H1 (cell line): ENCODE results near the gene FAM240A. TPM values are rescaled to one million over a fixed set of nuclear protein-coding genes. Genes with fewer than 3 reads are reported as not detected.

Experiments
- CTCF ChIA-PET: fragments of 300-600 bp; sonication (Branson Sonifier 250); formaldehyde crosslinking; loops from one replicate; lab custom pipeline; 2021; ENCODE audit not compliant: partially characterized antibody; lab: Charles Lee
- POLR2A ChIA-PET: fragments of 300-600 bp; sonication (Branson Sonifier 250); formaldehyde crosslinking; loops from one replicate; lab custom pipeline; 2021; ENCODE audit warnings: inconsistent platforms; ENCODE audit not compliant: partially characterized antibody; lab: Charles Lee
- DNase-seq, 2 experiments: peaks; one replicate each; pipeline versions ENCODE4 v3.0.0 to v3.0.0-alpha.2; 2010 to 2022; ENCODE audit warnings: low spot score in 2 of 2, low read depth in 1 of 2, mixed read lengths in 1 of 2
- FAIRE-seq: peaks from 2 replicates; lab custom pipeline; 2011; peaks lifted over from hg19 to GRCh38; lab: Jason Lieb, UNC
- H2AFZ ChIP-seq: 2 replicates; pipeline ENCODE4 v1.8.1; 2012; ENCODE audit warnings: low read length, inconsistent platforms
- H2AK5ac ChIP-seq: 2 replicates; pipeline ENCODE4 v1.6.1; 2013; ENCODE audit warnings: low read depth, low read length
- H2BK120ac ChIP-seq: replicated peaks from 2 replicates; pipeline ENCODE3; 2013; ENCODE audit warnings: low read depth, low read length, inconsistent platforms
- H2BK12ac ChIP-seq: 2 replicates; pipeline ENCODE4 v1.6.1; 2013; ENCODE audit warnings: low read depth, low read length
- H2BK15ac ChIP-seq: 2 replicates; pipeline ENCODE4 v1.6.1; 2013; ENCODE audit warnings: low read length
- H2BK20ac ChIP-seq: 2 replicates; pipeline ENCODE4 v1.6.1; 2013; ENCODE audit warnings: low read length
- H2BK5ac ChIP-seq: 2 replicates; pipeline ENCODE4 v1.6.1; 2013; ENCODE audit warnings: low read depth, low read length
- H3K14ac ChIP-seq: 2 replicates; pipeline ENCODE4 v1.6.1; 2013; ENCODE audit warnings: inconsistent platforms; ENCODE audit not compliant: insufficient read length
- H3K18ac ChIP-seq: 2 replicates; pipeline ENCODE4 v1.6.1; 2013; ENCODE audit warnings: low read length; ENCODE audit errors: extremely low read depth
- H3K23ac ChIP-seq: 2 replicates; pipeline ENCODE4 v1.6.1; 2013; ENCODE audit warnings: inconsistent platforms; ENCODE audit not compliant: insufficient read length
- H3K23me2 ChIP-seq: 2 replicates; pipeline ENCODE4 v1.6.1; 2013; ENCODE audit warnings: low read depth, low read length
- H3K27ac ChIP-seq: 2 replicates; pipeline ENCODE4 v1.6.1; 2011; ENCODE audit warnings: low read depth, low read length, inconsistent platforms
- H3K27me3 ChIP-seq, 4 experiments: replicated peaks in 1 of 4; 1 replicate in 1 of 4; 2 replicates in 3 of 4; pipeline versions ENCODE4 v1.6.1 to v1.8.1; 2011 to 2013; ENCODE audit warnings: low read length in 3 of 4, mild to moderate bottlenecking in 3 of 4, inconsistent platforms in 2 of 4, mixed read lengths in 2 of 4, moderate library complexity in 1 of 4; ENCODE audit not compliant: control insufficient read depth in 3 of 4, insufficient read depth in 3 of 4; ENCODE audit errors: extremely low read depth in 1 of 4
- H3K36me3 ChIP-seq, 4 experiments: 2 replicates each; pipeline versions ENCODE4 v1.6.1 to v1.8.1; 2011 to 2013; ENCODE audit warnings: mild to moderate bottlenecking in 4 of 4, low read length in 3 of 4, moderate library complexity in 2 of 4, control low read depth in 1 of 4, inconsistent platforms in 1 of 4; ENCODE audit not compliant: insufficient read depth in 4 of 4, control insufficient read depth in 2 of 4
- H3K4ac ChIP-seq: replicated peaks from 2 replicates; pipeline ENCODE3; 2013; ENCODE audit warnings: low read length, low read depth, mixed read lengths, inconsistent platforms; ENCODE audit not compliant: insufficient read length
- H3K4me1 ChIP-seq, 4 experiments: replicated peaks in 1 of 4; 1 replicate in 1 of 4; 2 replicates in 3 of 4; pipeline versions ENCODE4 v1.6.1 to v1.8.1; 2011 to 2013; ENCODE audit warnings: low read length in 3 of 4, inconsistent platforms in 2 of 4, mixed read lengths in 1 of 4; ENCODE audit not compliant: insufficient read depth in 4 of 4, control insufficient read depth in 3 of 4
- H3K4me2 ChIP-seq, 2 experiments: 2 replicates each; pipeline versions ENCODE4 v1.6.1 to v1.8.1; 2011 to 2013; ENCODE audit warnings: low read depth in 2 of 2, low read length in 2 of 2, control low read depth in 1 of 2, inconsistent platforms in 1 of 2, mild to moderate bottlenecking in 1 of 2; ENCODE audit not compliant: insufficient read depth in 1 of 2
- H3K4me3 ChIP-seq, 4 experiments: fragments of 200-600, 300-600 bp in 1 of 4; sonication (generic), shearing (Covaris generic), sonication (Bioruptor Twin) in 1 of 4; 2 replicates each; pipeline versions ENCODE4 v1.5.1 to v1.8.1; 2011 to 2016; ENCODE audit warnings: low read length in 4 of 4, low read depth in 3 of 4, control low read depth in 2 of 4, inconsistent platforms in 2 of 4, mild to moderate bottlenecking in 2 of 4, mixed read lengths in 1 of 4, moderate library complexity in 1 of 4; ENCODE audit not compliant: insufficient read depth in 2 of 4; ENCODE audit errors: extremely low read depth in 1 of 4
- H3K56ac ChIP-seq: replicated peaks from 2 replicates; pipeline ENCODE3; 2013; ENCODE audit warnings: low read depth, mild to moderate bottlenecking, mixed read lengths, low read length, inconsistent platforms; ENCODE audit not compliant: insufficient read length
- H3K79me1 ChIP-seq: 2 replicates; pipeline ENCODE4 v1.6.1; 2013; ENCODE audit warnings: low read depth, low read length, control low read depth
- H3K79me2 ChIP-seq, 2 experiments: 2 replicates each; pipeline versions ENCODE4 v1.6.1 to v1.8.1; 2012 to 2013; ENCODE audit warnings: low read length in 2 of 2, mild to moderate bottlenecking in 2 of 2, inconsistent platforms in 1 of 2; ENCODE audit not compliant: insufficient read depth in 2 of 2, control insufficient read depth in 1 of 2
- H3K9ac ChIP-seq, 4 experiments: replicated peaks in 1 of 4; 1 replicate in 1 of 4; 2 replicates in 3 of 4; pipeline versions ENCODE4 v1.6.1 to v1.8.1; 2011 to 2013; ENCODE audit warnings: low read depth in 3 of 4, low read length in 3 of 4, control low read depth in 2 of 4, mild to moderate bottlenecking in 2 of 4, moderate library complexity in 2 of 4, inconsistent platforms in 1 of 4; ENCODE audit errors: extremely low read depth in 1 of 4
- H3K9me3 ChIP-seq, 2 experiments: 2 replicates each; pipeline versions ENCODE4 v1.6.1 to v1.8.1; 2012 to 2013; ENCODE audit warnings: mild to moderate bottlenecking in 2 of 2, moderate library complexity in 2 of 2, control low read depth in 1 of 2, inconsistent platforms in 1 of 2, low read depth in 1 of 2, low read length in 1 of 2, mixed read lengths in 1 of 2; ENCODE audit not compliant: insufficient read depth in 2 of 2
- H4K20me1 ChIP-seq, 2 experiments: replicated peaks in 1 of 2; 2 replicates each; pipeline versions ENCODE3 to v1.8.1; 2011 to 2013; ENCODE audit warnings: inconsistent platforms in 2 of 2, low read length in 2 of 2, mild to moderate bottlenecking in 1 of 2; ENCODE audit not compliant: insufficient read depth in 2 of 2, control insufficient read depth in 1 of 2
- H4K5ac ChIP-seq: 2 replicates; pipeline ENCODE4 v1.6.1; 2013; ENCODE audit warnings: low read length, low read depth, mixed read lengths, inconsistent platforms; ENCODE audit not compliant: insufficient read length
- H4K8ac ChIP-seq: 2 replicates; pipeline ENCODE4 v1.8.0; 2013; ENCODE audit warnings: mild to moderate bottlenecking, moderate library complexity, low read length, inconsistent platforms; ENCODE audit not compliant: insufficient read depth; ENCODE audit errors: extremely low read depth
- H4K91ac ChIP-seq: replicated peaks from 2 replicates; pipeline ENCODE3; 2013; ENCODE audit warnings: low read length, mixed read lengths, inconsistent platforms; ENCODE audit not compliant: insufficient read length
- JUND ChIP-seq: IDR thresholded peaks from 2 replicates; pipeline ENCODE4 v1.6.1; 2011; ENCODE audit warnings: mild to moderate bottlenecking, improper control_type of control experiment, low read length
- TAF7 ChIP-seq: optimal IDR thresholded peaks from 2 replicates; pipeline ENCODE3; 2011; ENCODE audit warnings: low read depth, mild to moderate bottlenecking, inconsistent platforms, low read length, moderate library complexity, borderline replicate concordance
- WGBS, 2 experiments: shearing (Covaris generic) in 1 of 2; methylation state at CpG; one replicate each; pipeline versions ENCODE4 v1.1.6 to v1.1.7; 2013 to 2015; ENCODE audit warnings: low lambda C conversion rate in 2 of 2, mixed read lengths in 2 of 2, inconsistent platforms in 1 of 2, low coverage in 1 of 2, missing lambda C conversion rate in 1 of 2; ENCODE audit not compliant: insufficient replicate concordance in 2 of 2, insufficient coverage in 1 of 2, insufficient read length in 1 of 2; ENCODE audit errors: extremely low coverage in 1 of 2, missing lambda C conversion rate in 1 of 2; 5-methylcytosine and 5-hydroxymethylcytosine counted together
- polyA plus RNA-seq, 7 experiments: library from polyadenylated mRNA; depleted of rRNA in 3 of 7; stranded (reverse) in 5 of 7; unstranded in 2 of 7; fragments of >200 nt in 5 of 7; fragments of 200-250 nt in 2 of 7; gene quantifications; 1 replicate in 5 of 7; 2 replicates in 1 of 7; 4 replicates in 1 of 7; pipeline versions ENCODE4 v1.2.1 to v1.2.3, GENCODE V29; 2011 to 2013; ENCODE audit warnings: missing spikeins in 2 of 7, mixed read lengths in 2 of 7
- total RNA-seq: library from RNA; stranded (reverse); fragmentation: NEBNext Ultra II Directional; extraction: Animal tissue kit (Norgen Biotek cat#: 25700); gene quantifications from 2 replicates; pipeline ENCODE4 v1.2.1, GENCODE V29; 2021

The FAM240A gene
- total and polyA plus RNA-seq, 2 of the 8 experiments (the other 6 are each of a cell fraction or from before 2014, with no cell fraction given), result 0.08 TPM; not detected in 1

- no peaks in the 10 kb centered on the region; a peak in 1 of 7 replicates for H3K27me3 ChIP-seq
- H3K56ac ChIP-seq, result no peak overlapping the region
- H3K9ac ChIP-seq, result no peak overlapping the region
- 78% methylated on average over 8 of the region's 8 CpGs; no CpG with 5 or more reads in 1 of the 2 experiments for WGBS, 2 experiments
- H2BK20ac ChIP-seq, result no peak overlapping the region
- no peaks in the 10 kb centered on the region for H4K20me1 ChIP-seq
- FAIRE-seq (no peak), DNase-seq (no peak)
- peaks cover 0 to 5% (median 2%) of the 10 kb centered on the region in 4 experiments; a peak in 5 of 7 replicates for H3K4me1 ChIP-seq
- no peak overlapping the region for H3K18ac ChIP-seq
- H2AK5ac ChIP-seq, result no peak overlapping the region
- H4K5ac ChIP-seq, result no peak overlapping the region
- ChIA-PET CTCF (interaction anchor here (1.3 kb wide), 1 partner anchor 12 kb away, joined by 4 read pairs; no protein-coding TSS in a partner anchor), POLR2A (no interaction called here)
- TF ChIP-seq JUND (no peak), TAF7 (no peak)
- H3K36me3 ChIP-seq, result no peaks in the 10 kb centered on the region
- H2BK5ac ChIP-seq, result no peak overlapping the region
- H2BK12ac ChIP-seq, result no peak overlapping the region
- H2AFZ ChIP-seq, result no peak overlapping the region
- no peaks in the 10 kb centered on the region for H3K79me2 ChIP-seq
- no peaks in the 10 kb centered on the region for H3K9me3 ChIP-seq
- H3K14ac ChIP-seq, result no peak overlapping the region
- H2BK120ac ChIP-seq, result no peak overlapping the region
- no peak overlapping the region for H3K4me3 ChIP-seq
- no peak overlapping the region for H4K8ac ChIP-seq
- no peak overlapping the region for H2BK15ac ChIP-seq
- no peak overlapping the region for H3K4ac ChIP-seq
- no peak overlapping the region for H3K23ac ChIP-seq
- no peak overlapping the region for H4K91ac ChIP-seq
- no peak overlapping the region for H3K27ac ChIP-seq
- no peak overlapping the region for H3K4me2 ChIP-seq
- no peaks in the 10 kb centered on the region for H3K79me1 ChIP-seq
- H3K23me2 ChIP-seq, result no peaks in the 10 kb centered on the region
Observed at GRCh38 chr3:46668116-46668515, 55.8 kb downstream of the FAM240A start.
